ENCODE data around the gene KCND2. TPM values are rescaled to one million over a fixed set of nuclear protein-coding genes. Genes with fewer than 3 reads are reported as not detected.

Gene KCND2
- total and polyA plus RNA-seq, 12 donors = 0.04 to 0.64 (median 0.16) TPM; not detected in 4

- Histone ChIP-seq H3K9me3 (peaks cover 0 to 5% (median 0%) of the 10 kb centered on the region in 11 donors), H3K27me3 (no peaks in the 10 kb centered on the region), H3K4me3 (no peak overlapping the region), H3K36me3 (no peaks in the 10 kb centered on the region), H3K4me1 (no peaks in the 10 kb centered on the region), H3K27ac (no peak overlapping the region)
- ATAC-seq = no peak
- intact Hi-C loops (cut with DNase I) = no loop called here
- WGBS, 2 donors = 82 to 88% methylated on average over 5 of the region's 5 CpGs
- no peak for TF ChIP-seq CTCF (IDR thresholded peaks at IDR 0.05)
- no peak for DNase-seq
Observed at GRCh38 chr7:120407010-120407409, 134.0 kb downstream of the KCND2 start.

GRCh38 chr7:120412139-120413050 lies 139.4 kb downstream of the KCND2 start:
- H3K27ac ChIP-seq = no peak overlapping the region
- H3K4me1 ChIP-seq = no peaks in the 10 kb centered on the region
- H3K9me3 ChIP-seq = peaks cover 0 to 5% (median 0%) of the 10 kb centered on the region in 11 donors
- no peak for TF ChIP-seq CTCF (IDR thresholded peaks at IDR 0.05)
- intact Hi-C loops (cut with DNase I) = no loop called here
- no peak for DNase-seq
- no peaks in the 10 kb centered on the region for H3K27me3 ChIP-seq
- 75 to 81% methylated on average over 2 of the region's 2 CpGs for WGBS, 2 donors
- no peak overlapping the region for H3K4me3 ChIP-seq
- no peaks in the 10 kb centered on the region for H3K36me3 ChIP-seq
- ATAC-seq = no peak

GRCh38 chr7:120413164-120413563 lies 140.2 kb downstream of the KCND2 start:
- Histone ChIP-seq H3K4me3 (no peak overlapping the region), H3K27ac (no peak overlapping the region), H3K36me3 (no peaks in the 10 kb centered on the region), H3K27me3 (no peaks in the 10 kb centered on the region), H3K9me3 (peaks cover 0 to 5% (median 0%) of the 10 kb centered on the region in 11 donors), H3K4me1 (no peaks in the 10 kb centered on the region)
- DNase-seq (no peak), ATAC-seq (no peak)
- intact Hi-C loops (cut with DNase I) = no loop called here
- no peak for TF ChIP-seq CTCF (IDR thresholded peaks at IDR 0.05)

- no peak for DNase-seq
- Histone ChIP-seq H3K9me3 (no peaks in the 10 kb centered on the region), H3K4me3 (no peak overlapping the region), H3K27ac (no peak overlapping the region), H3K27me3 (no peaks in the 10 kb centered on the region), H3K4me1 (no peaks in the 10 kb centered on the region), H3K36me3 (no peaks in the 10 kb centered on the region)
- WGBS, 2 donors = 79 to 87% methylated on average over 4 of the region's 4 CpGs
- TF ChIP-seq CTCF (IDR thresholded peaks at IDR 0.05) = no peak
- ATAC-seq = no peak
- intact Hi-C loops (cut with DNase I) = no loop called here
Observed at GRCh38 chr7:120417244-120417979, 144.4 kb downstream of the KCND2 start.

All from heart right ventricle (tissue), 16 donors.